OCI-LY7 (cell line): ENCODE results near the gene RAB8B.

ENCODE experiments used
- CTCF ChIP-seq: fragments of 200-600 bp; sonication (generic); conservative IDR thresholded peaks from 2 replicates; pipeline ENCODE4 v1.5.1; 2014; ENCODE audit warnings: mild to moderate bottlenecking, antibody characterized with exemption, low read length, moderate library complexity, mixed read lengths
- EZH2phosphoT487 ChIP-seq: fragments of 200-600 bp; sonication (generic); IDR thresholded peaks from 2 replicates; pipeline ENCODE4 v1.6.1; 2018; ENCODE audit warnings: low read depth, borderline replicate concordance, mild to moderate bottlenecking, mixed run types, antibody characterized with exemption, low read length, moderate library complexity, mixed read lengths

- TF ChIP-seq CTCF (no peak), EZH2phosphoT487 (no peak)
Observed at GRCh38 chr15:63296195-63296594, 106.8 kb downstream of the RAB8B start.
